DOHH2 (cell line): Measurements from ENCODE around the gene TESMIN.

ENCODE experiments used
- H3F3A ChIP-seq: fragments of 200-600 bp; sonication (generic), shearing (Covaris generic); 2 replicates; pipeline ENCODE4 v1.6.0; 2016; ENCODE audit warnings: antibody characterized with exemption, mild to moderate bottlenecking; ENCODE audit not compliant: control insufficient read depth, insufficient read depth
- H3K27ac ChIP-seq: fragments of 200-600 bp; sonication (generic); 2 replicates; pipeline ENCODE4 v1.5.1; 2014; ENCODE audit warnings: low read depth, mild to moderate bottlenecking, low read length, moderate library complexity
- H3K27me3 ChIP-seq: fragments of 200-600 bp; sonication (generic); 2 replicates; pipeline ENCODE4 v1.6.1; 2014; ENCODE audit warnings: mild to moderate bottlenecking, low read length, mixed read lengths; ENCODE audit not compliant: control insufficient read depth
- H3K36me3 ChIP-seq: fragments of 200-600 bp; sonication (generic); 2 replicates; pipeline ENCODE4 v1.6.1; 2014; ENCODE audit warnings: mild to moderate bottlenecking, low read length, moderate library complexity, mixed read lengths; ENCODE audit not compliant: control insufficient read depth
- H3K4me1 ChIP-seq: fragments of 200-600 bp; sonication (generic); 2 replicates; pipeline ENCODE4 v1.6.1; 2014; ENCODE audit warnings: mild to moderate bottlenecking, low read length, mixed read lengths; ENCODE audit not compliant: control insufficient read depth
- H3K4me2 ChIP-seq: fragments of 200-600 bp; sonication (generic); 2 replicates; pipeline ENCODE4 v1.6.0; 2014; ENCODE audit warnings: mild to moderate bottlenecking, low read length, moderate library complexity
- H3K4me3 ChIP-seq: fragments of 200-600 bp; sonication (generic); 2 replicates; pipeline ENCODE4 v1.5.1; 2014; ENCODE audit warnings: mild to moderate bottlenecking, low read length, mixed read lengths
- H3K79me2 ChIP-seq: fragments of 200-600 bp; sonication (generic); 2 replicates; pipeline ENCODE4 v1.6.1; 2014; ENCODE audit warnings: mild to moderate bottlenecking, low read length, mixed read lengths; ENCODE audit not compliant: control insufficient read depth
- H3K9me2 ChIP-seq: fragments of 200-600 bp; sonication (generic); replicated peaks from 2 replicates; pipeline ENCODE4 v1.6.1; 2014; ENCODE audit warnings: mild to moderate bottlenecking, low read length, mixed read lengths; ENCODE audit not compliant: control insufficient read depth
- H3K9me3 ChIP-seq: fragments of 200-600 bp; sonication (generic); 2 replicates; pipeline ENCODE4 v1.6.1; 2014; ENCODE audit warnings: antibody characterized with exemption, low read length, mixed read lengths; ENCODE audit not compliant: control insufficient read depth, insufficient read depth
- H4K20me1 ChIP-seq: fragments of 200-600 bp; sonication (generic); 2 replicates; pipeline ENCODE4 v1.6.0; 2014; ENCODE audit warnings: low read depth, mild to moderate bottlenecking, antibody characterized with exemption, low read length, moderate library complexity; ENCODE audit not compliant: control insufficient read depth, insufficient read depth
- CTCF ChIP-seq: fragments of 200-600 bp; sonication (generic); IDR thresholded peaks from one replicate; pipeline ENCODE4 v1.5.1; 2014; ENCODE audit warnings: antibody characterized with exemption, mild to moderate bottlenecking, low read depth, low read length; ENCODE audit not compliant: poor library complexity, severe bottlenecking
- EZH2phosphoT487 ChIP-seq: fragments of 200-600 bp; sonication (generic); IDR thresholded peaks from 2 replicates; pipeline ENCODE4 v1.6.1; 2017; ENCODE audit warnings: borderline replicate concordance, mild to moderate bottlenecking, antibody characterized with exemption, low read length, moderate library complexity, mixed read lengths

TESMIN gene

GRCh38 chr11:68751331-68751856 lies at the start of gene TESMIN:
TSS of gene TESMIN (minus strand) at chr11:68751520. CDS start at chr11:68750660, 860 bp downstream.
- Histone ChIP-seq H3K27ac (no peak within 1 kb of the TSS), H3K79me2 (no peaks in the 10 kb centered on the region), H3K27me3 (no peaks in the 10 kb centered on the region), H3K4me3 (peak within 1 kb of the TSS; percentile 71), H3K36me3 (no peaks in the 10 kb centered on the region), H3K4me1 (peaks cover 7% of the 10 kb centered on the region), H3K9me2 (no peaks in the 10 kb centered on the region), H3K9me3 (no peaks in the 10 kb centered on the region), H3K4me2 (peak within 1 kb of the TSS; percentile 67), H3F3A (no peaks in the 10 kb centered on the region), H4K20me1 (no peaks in the 10 kb centered on the region)
- no peak for TF ChIP-seq EZH2phosphoT487
- no peak for TF ChIP-seq CTCF

- H3K36me3 ChIP-seq, result no peaks in the 10 kb centered on the region
- H3K27ac ChIP-seq, result no peak overlapping the region
- H3K4me1 ChIP-seq, result no peaks in the 10 kb centered on the region
- no peaks in the 10 kb centered on the region for H3K27me3 ChIP-seq
- TF ChIP-seq CTCF (peak; percentile 89), EZH2phosphoT487 (no peak)
- no peaks in the 10 kb centered on the region for H3K9me2 ChIP-seq
- no peak overlapping the region for H3K4me3 ChIP-seq
- H3K79me2 ChIP-seq, result no peaks in the 10 kb centered on the region
- no peaks in the 10 kb centered on the region for H3K9me3 ChIP-seq
- H3F3A ChIP-seq, result no peaks in the 10 kb centered on the region
- H4K20me1 ChIP-seq, result no peaks in the 10 kb centered on the region
- no peak overlapping the region for H3K4me2 ChIP-seq
These were observed 47.0 kb upstream of the TESMIN start for GRCh38 chr11:68798221-68798813.

- Histone ChIP-seq H3K4me2 (no peak overlapping the region), H3F3A (no peaks in the 10 kb centered on the region), H3K9me2 (no peaks in the 10 kb centered on the region), H3K4me3 (no peak overlapping the region), H3K79me2 (no peaks in the 10 kb centered on the region), H4K20me1 (no peaks in the 10 kb centered on the region), H3K27me3 (no peaks in the 10 kb centered on the region), H3K27ac (no peak overlapping the region), H3K4me1 (no peaks in the 10 kb centered on the region), H3K36me3 (no peaks in the 10 kb centered on the region), H3K9me3 (no peaks in the 10 kb centered on the region)
- no peak for TF ChIP-seq EZH2phosphoT487
- no peak for TF ChIP-seq CTCF
These were observed 45.5 kb upstream of the TESMIN start for GRCh38 chr11:68796801-68797200.
